Uterus (tissue), 2 donors: ENCODE results near the gene BRD8.

Experiments used
- POLR2A ChIP-seq, 2 donors: fragments of 450-650 bp; IDR thresholded peaks; one replicate each; pipeline ENCODE4 v1.6.1; 2016; ENCODE audit warnings: antibody characterized with exemption in 2 of 2, mild to moderate bottlenecking in 1 of 2, moderate library complexity in 1 of 2
- TF ChIP-seq, protein P1 (sequence below), 4 experiments: fragments of 200-600 bp in 2 of 4; fragments of 450-650 bp in 2 of 4; sonication (generic) in 2 of 4; IDR thresholded peaks; one replicate each; pipeline ENCODE4 v1.5.1; 2016 to 2019; ENCODE audit warnings: antibody characterized with exemption in 4 of 4, mild to moderate bottlenecking in 2 of 4, moderate library complexity in 1 of 4

DNA sequence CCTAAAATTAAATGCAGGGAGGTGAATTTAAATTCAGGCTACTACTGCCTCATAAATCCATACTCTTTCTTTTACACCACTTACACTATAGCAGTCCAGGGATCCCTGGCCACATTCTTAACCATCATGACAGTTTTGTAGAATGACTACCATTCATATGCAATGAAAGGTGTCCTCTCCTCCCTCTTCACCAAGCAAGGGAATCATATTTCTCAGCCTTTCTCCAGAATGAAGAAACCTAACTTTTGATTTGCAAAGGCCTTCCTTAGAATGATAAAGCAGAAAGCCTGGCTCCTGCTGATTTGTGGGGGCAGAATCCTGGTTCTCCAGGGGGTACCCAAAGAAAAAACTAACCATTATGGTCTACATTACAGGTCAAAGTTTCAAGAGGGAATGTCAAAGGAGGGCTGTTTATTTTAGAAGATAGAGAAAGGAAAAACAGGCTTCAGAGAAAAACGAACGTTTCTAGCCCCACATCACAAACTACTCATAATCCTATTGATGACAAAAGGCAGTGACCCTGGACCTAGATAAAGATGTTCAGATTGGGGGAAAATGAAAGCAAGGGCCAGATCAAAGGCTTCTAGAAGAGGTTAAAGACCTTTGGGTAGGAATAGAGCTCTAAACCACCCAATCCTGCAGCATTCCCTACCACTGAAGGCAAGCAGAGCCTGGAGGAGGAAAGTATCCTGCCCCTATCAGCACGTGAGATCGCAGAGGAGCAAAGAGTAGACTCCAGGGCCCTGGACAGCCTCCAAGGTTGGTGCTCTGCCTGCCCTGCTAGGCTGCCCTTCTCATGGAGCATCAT is 83.1 kb downstream of the BRD8 start:
- no peak for TF ChIP-seq POLR2A (IDR thresholded peaks at IDR 0.05)
- TF ChIP-seq, protein P1, sequence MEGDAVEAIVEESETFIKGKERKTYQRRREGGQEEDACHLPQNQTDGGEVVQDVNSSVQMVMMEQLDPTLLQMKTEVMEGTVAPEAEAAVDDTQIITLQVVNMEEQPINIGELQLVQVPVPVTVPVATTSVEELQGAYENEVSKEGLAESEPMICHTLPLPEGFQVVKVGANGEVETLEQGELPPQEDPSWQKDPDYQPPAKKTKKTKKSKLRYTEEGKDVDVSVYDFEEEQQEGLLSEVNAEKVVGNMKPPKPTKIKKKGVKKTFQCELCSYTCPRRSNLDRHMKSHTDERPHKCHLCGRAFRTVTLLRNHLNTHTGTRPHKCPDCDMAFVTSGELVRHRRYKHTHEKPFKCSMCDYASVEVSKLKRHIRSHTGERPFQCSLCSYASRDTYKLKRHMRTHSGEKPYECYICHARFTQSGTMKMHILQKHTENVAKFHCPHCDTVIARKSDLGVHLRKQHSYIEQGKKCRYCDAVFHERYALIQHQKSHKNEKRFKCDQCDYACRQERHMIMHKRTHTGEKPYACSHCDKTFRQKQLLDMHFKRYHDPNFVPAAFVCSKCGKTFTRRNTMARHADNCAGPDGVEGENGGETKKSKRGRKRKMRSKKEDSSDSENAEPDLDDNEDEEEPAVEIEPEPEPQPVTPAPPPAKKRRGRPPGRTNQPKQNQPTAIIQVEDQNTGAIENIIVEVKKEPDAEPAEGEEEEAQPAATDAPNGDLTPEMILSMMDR (IDR thresholded peaks at IDR 0.05), result no peak
